OCI-M1 (cell line): Measurements from ENCODE around the gene LPIN3.

Experiments
- DNase-seq: peaks from one replicate; lab custom pipeline; 2025; lab: John Stamatoyannopoulos, UW

Gene LPIN3

GRCh38 chr20:41320441-41320840, 20.2 kb upstream of the LPIN3 start:
- no peak for DNase-seq

- DNase-seq = peak; percentile 69
Measured at GRCh38 chr20:41320976-41321375, 19.6 kb upstream of the LPIN3 start.

GRCh38 chr20:41327178-41327577, 13.4 kb upstream of the LPIN3 start:
- no peak for DNase-seq

- DNase-seq = no peak
Measured at GRCh38 chr20:41329435-41330342, 10.9 kb upstream of the LPIN3 start.

DNA sequence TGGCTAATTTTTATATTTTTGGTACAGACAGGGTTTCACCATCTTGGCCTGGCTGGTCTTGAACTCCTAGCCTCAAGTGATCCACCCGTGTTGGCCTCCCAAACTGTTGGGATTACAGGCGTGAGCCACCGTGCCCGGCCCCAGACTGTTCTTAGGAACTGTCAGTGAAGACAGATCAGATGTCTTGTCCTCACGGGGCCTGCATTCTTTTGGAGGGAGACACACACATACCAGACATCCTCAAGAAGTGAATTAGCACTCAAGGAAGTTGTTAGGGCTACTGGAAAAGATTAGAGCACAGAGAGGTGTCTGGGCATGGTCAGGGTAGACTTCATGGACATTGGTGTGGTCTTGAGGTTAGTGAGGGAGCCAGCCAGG, 10.3 kb upstream of the LPIN3 start:
- DNase-seq = no peak

- DNase-seq = no peak
Measured at GRCh38 chr20:41330941-41331340, 9.7 kb upstream of the LPIN3 start.

DNA sequence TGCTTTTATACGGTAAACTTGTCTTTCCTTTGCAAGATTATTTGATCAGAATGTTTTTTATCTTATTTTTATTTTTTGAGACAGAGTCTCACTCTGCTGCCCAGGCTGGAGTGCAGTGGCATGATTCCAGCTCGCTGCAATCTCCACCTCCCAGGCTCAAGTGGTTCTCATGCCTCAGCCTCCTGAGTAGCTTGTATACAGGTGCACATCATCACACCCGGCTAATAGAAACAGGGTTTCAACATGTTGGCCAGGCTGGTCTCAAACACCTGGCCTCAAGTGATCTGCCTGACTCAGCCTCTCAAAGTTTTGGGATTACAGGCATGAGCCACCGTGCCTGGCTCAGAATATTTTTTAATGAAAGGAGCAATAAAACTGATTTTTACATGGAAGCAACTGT, 8.9 kb upstream of the LPIN3 start:
- no peak for DNase-seq

GRCh38 chr20:41334036-41334435, 6.6 kb upstream of the LPIN3 start:
- no peak for DNase-seq

GRCh38 chr20:41334443-41335421, 5.9 kb upstream of the LPIN3 start:
- no peak for DNase-seq

- no peak for DNase-seq
Measured at GRCh38 chr20:41335591-41335990, 5.0 kb upstream of the LPIN3 start.

GRCh38 chr20:41336711-41337492, 3.7 kb upstream of the LPIN3 start:
- DNase-seq = no peak

- DNase-seq = peak; percentile 84
Measured at GRCh38 chr20:41339957-41340326, 679 bp upstream of the LPIN3 start.

DNA sequence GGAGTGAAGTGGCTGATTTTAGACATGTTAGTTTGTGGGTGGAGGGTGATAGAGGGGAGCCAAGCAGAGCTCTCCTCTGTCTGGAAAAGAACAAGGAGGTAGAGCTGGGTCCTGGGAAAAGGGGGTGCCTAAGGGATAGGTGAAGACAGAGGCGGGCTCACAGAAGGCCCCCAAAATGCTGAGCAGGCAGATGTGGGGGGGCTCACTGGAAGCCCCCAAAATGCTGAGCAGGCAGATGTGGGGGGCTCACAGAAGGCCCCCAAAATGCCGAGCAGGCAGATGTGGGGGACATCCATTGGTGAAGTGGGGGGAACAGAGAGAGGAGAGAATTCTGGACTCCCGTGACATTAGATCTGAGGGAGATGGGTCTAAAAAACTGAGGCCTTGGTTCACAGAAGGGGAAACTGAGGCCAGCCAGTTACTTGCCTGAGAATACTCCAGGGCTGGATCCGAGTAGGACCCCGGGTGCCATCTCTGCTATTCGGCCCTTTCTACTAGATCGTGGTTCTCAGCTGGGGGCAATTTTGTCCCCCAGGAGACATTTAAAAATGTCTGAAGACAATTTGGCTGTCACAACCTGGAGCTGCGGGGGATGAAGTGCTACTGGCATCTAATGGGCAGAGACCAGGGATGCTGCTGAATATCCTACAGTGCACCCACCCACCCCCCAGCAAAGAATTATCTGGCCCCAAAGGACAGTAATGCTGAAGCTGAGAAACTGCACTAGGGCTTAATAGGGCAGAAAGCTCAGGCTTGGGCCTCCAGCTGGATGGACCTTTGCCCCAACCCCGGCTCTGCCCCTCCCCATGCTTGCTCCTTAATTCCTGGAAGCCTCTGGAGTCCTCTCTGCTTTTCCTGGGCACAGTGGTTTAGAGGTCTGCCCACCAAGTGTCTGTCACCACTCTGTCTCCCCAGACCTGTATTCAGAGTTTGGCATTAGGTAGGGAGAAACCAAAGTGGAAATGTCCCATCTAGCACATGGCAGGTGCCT, 2.1 kb downstream of the LPIN3 start:
- DNase-seq = no peak

GRCh38 chr20:41344477-41344876, 3.9 kb downstream of the LPIN3 start:
- no peak for DNase-seq

DNA sequence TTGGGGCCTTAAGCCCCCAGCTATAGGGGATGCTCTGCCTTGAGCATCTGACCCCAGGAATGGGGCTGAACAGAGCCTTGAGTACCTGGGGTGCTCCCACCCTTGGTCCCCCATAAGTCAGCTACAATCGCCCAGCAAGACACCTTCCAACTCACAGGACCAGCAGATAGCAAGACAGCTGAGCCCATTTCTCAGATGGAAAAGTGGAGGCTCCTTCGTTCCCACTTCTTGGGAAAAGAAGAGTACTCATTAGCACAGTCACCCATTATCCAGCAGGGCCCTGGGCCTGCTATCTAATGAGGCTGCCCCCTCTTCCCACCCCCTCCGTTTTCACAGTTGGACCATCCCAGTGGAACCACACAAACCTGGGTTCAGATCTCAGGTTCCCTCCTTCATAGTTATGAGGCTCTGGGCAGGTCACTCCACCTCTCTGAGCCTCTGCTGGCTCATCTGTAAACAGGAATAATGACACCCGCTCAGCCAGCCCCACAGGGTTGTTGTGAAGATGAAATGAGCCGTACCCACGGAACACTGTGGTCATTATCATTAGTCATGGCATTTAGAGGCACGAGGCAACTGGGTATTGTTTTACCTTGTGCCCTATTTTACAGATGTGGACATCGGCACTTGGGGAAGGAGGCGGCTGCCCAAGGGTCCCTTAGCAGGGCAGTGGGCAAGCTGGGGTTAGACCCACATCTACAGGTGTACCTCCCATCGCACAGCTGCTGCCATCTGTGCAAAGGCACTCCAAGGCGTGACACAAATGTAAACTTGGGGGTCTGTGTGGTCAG, 4.5 kb downstream of the LPIN3 start:
- DNase-seq = no peak

DNA sequence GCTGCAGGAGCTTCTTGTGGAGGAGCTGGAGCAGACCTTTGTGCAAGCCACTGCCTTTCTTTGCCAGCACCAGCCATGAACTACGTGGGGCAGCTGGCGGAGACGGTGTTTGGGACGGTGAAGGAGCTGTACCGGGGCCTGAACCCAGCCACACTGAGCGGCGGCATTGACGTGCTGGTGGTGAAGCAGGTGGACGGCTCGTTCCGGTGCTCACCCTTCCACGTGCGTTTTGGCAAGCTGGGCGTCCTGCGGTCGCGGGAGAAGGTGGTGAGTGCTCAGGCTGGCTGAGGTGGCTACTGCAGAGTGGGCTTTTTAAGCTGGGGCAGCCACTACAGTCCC, 5.1 kb downstream of the LPIN3 start:
- DNase-seq = no peak

- no peak for DNase-seq
Measured at GRCh38 chr20:41347523-41348429, 7.2 kb downstream of the LPIN3 start.

GRCh38 chr20:41348430-41349172, 8.0 kb downstream of the LPIN3 start:
- DNase-seq = no peak
